ENCODE measurements around the gene PRSS38. TPM values are rescaled to one million over a fixed set of nuclear protein-coding genes. Genes with fewer than 3 reads are reported as not detected.

Gene PRSS38
- total and polyA plus RNA-seq, 10 of the 15 experiments (the other 5 are each of a cell fraction or from before 2014, with no cell fraction given) = not detected

DNA sequence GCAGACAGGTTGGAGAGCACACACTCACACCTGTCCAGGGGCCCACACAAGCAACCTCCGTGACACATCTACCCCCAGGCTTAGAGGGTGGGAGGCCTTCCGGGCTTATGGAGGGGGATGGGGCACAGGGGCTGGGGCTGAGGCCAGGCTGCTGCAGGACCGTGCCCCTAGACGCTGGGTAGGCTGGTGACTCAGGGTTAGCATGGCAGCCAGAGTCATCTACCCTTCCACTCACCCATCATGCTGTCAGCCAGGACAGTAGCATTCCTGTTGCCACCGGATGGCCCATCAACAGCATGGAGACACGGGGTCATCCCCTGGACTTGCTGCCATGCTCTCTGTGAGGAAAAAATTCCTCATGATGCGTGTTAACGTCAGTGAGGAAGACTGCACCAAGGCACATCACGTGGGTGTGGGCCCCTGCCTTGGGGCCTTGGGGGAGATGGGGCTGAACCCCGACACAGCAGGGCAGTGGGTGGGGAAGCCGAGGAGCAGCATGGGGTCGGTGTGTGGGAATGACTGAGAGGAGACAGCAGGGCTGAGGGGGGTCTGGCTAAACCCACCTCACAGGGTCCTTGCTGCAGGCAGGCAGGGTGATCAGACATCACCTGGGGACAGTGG lies 79.5 kb downstream of the PRSS38 start:
- no peak overlapping the region for H2AFZ ChIP-seq (ENCODE audit: control insufficient read depth, low read depth, low read length)
- SMC1A ChIA-PET (ENCODE audit: uncharacterized antibody, unreplicated experiment) = no interaction called here
- no peak overlapping the region for H3K4me2 ChIP-seq (ENCODE audit: control insufficient read depth, insufficient read depth)
- BruUV-seq (replicated peaks) = no TSS peak
- TF ChIP-seq GATAD2B (conservative IDR thresholded peaks at IDR 0.05; ENCODE audit: low read depth) = no peak
- TF ChIP-seq, protein P1, sequence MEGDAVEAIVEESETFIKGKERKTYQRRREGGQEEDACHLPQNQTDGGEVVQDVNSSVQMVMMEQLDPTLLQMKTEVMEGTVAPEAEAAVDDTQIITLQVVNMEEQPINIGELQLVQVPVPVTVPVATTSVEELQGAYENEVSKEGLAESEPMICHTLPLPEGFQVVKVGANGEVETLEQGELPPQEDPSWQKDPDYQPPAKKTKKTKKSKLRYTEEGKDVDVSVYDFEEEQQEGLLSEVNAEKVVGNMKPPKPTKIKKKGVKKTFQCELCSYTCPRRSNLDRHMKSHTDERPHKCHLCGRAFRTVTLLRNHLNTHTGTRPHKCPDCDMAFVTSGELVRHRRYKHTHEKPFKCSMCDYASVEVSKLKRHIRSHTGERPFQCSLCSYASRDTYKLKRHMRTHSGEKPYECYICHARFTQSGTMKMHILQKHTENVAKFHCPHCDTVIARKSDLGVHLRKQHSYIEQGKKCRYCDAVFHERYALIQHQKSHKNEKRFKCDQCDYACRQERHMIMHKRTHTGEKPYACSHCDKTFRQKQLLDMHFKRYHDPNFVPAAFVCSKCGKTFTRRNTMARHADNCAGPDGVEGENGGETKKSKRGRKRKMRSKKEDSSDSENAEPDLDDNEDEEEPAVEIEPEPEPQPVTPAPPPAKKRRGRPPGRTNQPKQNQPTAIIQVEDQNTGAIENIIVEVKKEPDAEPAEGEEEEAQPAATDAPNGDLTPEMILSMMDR (IDR thresholded peaks at IDR 0.05 in 2 of 3, conservative IDR thresholded peaks at IDR 0.05 in 1 of 3; ENCODE audit: control insufficient read depth in 2 of 3, extremely low read depth in 1 of 3, insufficient read depth in 1 of 3, low read depth in 3 of 3, low read length in 3 of 3) = no peak
- no peak overlapping the region for H3K27ac ChIP-seq (ENCODE audit: control insufficient read depth, insufficient read depth)
- ATAC-seq = no peak
- H3K27me3 ChIP-seq (replicated peaks in 1 of 2; ENCODE audit: control insufficient read depth in 2 of 2, insufficient read depth in 2 of 2, low read length in 1 of 2) = no peaks in the 10 kb centered on the region
- CTCF ChIA-PET = no interaction called here
- H3K4me1 ChIP-seq (ENCODE audit: control insufficient read depth, insufficient read depth, low read length) = no peaks in the 10 kb centered on the region
- intact Hi-C loops (cut with micrococcal nuclease; ENCODE audit: unreplicated experiment) = no loop called here
- no peaks in the 10 kb centered on the region for H3K36me3 ChIP-seq (ENCODE audit: control insufficient read depth in 2 of 2, insufficient read depth in 2 of 2, low read length in 1 of 2)
- in situ Hi-C loops (cut with MboI) = no loop called here
- H3K9ac ChIP-seq (ENCODE audit: control insufficient read depth, insufficient read depth, low read length) = no peak overlapping the region
- no peak for DNase-seq (ENCODE audit: low read depth, low spot score)
- 22% methylated on average over 12 of the region's 12 CpGs for WGBS (ENCODE audit: insufficient coverage, insufficient replicate concordance, low lambda C conversion rate, missing lambda C conversion rate)
- FAIRE-seq = no peak
- H3K4me3 ChIP-seq = no peak overlapping the region
- POLR2A ChIA-PET = no interaction called here
- no peaks in the 10 kb centered on the region for H3K9me3 ChIP-seq (replicated peaks; ENCODE audit: control insufficient read depth, insufficient read depth, low read length)
- no peaks in the 10 kb centered on the region for H3K79me2 ChIP-seq (ENCODE audit: control insufficient read depth, insufficient read depth, low read length)
- no peaks in the 10 kb centered on the region for H4K20me1 ChIP-seq (ENCODE audit: control insufficient read depth, insufficient read depth)
- RAD21 ChIA-PET (ENCODE audit: unreplicated experiment) = no interaction called here

Other genes starting within 250 kb of the PRSS38 start
- gene JMJD4, start 80.4 kb upstream of the PRSS38 start, total RNA-seq (2014; rRNA removed) = 34.8 and 37.1 TPM in 2 replicates
- 15.9 and 17.6 TPM in 2 replicates for gene JMJD4, start 80.4 kb upstream of the PRSS38 start, total RNA-seq (2014; rRNA removed; fragmentation: Illumina TruSeq; extraction: Trizol)
- gene JMJD4, start 80.4 kb upstream of the PRSS38 start, total RNA-seq (2021) = 24.2 and 30.0 TPM in 2 replicates
- gene JMJD4, start 80.4 kb upstream of the PRSS38 start, polyA plus RNA-seq (2011; rRNA removed) = 7.1 and 12.2 TPM in 2 replicates
- gene JMJD4, start 80.4 kb upstream of the PRSS38 start, polyA plus RNA-seq (2014; fragmentation: Illumina TruSeq; extraction: Trizol) = 5.3 and 10.4 TPM in 2 replicates
- 1 to 10 TPM in 1 of 2 experiments, under 1 TPM in 1; 0.89 to 3.5 TPM for gene JMJD4, start 80.4 kb upstream of the PRSS38 start, polyA plus RNA-seq (2014; fragmentation: Nextera tagmentation; extraction: Ambion mirVana)
- gene JMJD4, start 80.4 kb upstream of the PRSS38 start, polyA plus RNA-seq (2014; rRNA removed) = 19.3 and 24.5 TPM in 2 replicates
- gene JMJD4, start 80.4 kb upstream of the PRSS38 start, polyA plus RNA-seq (2016; fragmentation: Nextera tagmentation; extraction: Ambion mirVana) = 10 to 100 TPM; 33.0 to 38.3 TPM
- 35.6 and 36.9 TPM in 2 replicates for gene SNAP47, start 80.2 kb upstream of the PRSS38 start, total RNA-seq (2014; rRNA removed)
- gene SNAP47, start 80.2 kb upstream of the PRSS38 start, total RNA-seq (2014; rRNA removed; fragmentation: Illumina TruSeq; extraction: Trizol) = 22.3 and 23.3 TPM in 2 replicates
- 28.1 and 28.2 TPM in 2 replicates for gene SNAP47, start 80.2 kb upstream of the PRSS38 start, total RNA-seq (2021)
- 23.4 and 27.1 TPM in 2 replicates for gene SNAP47, start 80.2 kb upstream of the PRSS38 start, polyA plus RNA-seq (2011; rRNA removed)
- 20.6 and 21.4 TPM in 2 replicates for gene SNAP47, start 80.2 kb upstream of the PRSS38 start, polyA plus RNA-seq (2014; fragmentation: Illumina TruSeq; extraction: Trizol)
- gene SNAP47, start 80.2 kb upstream of the PRSS38 start, polyA plus RNA-seq (2014; fragmentation: Nextera tagmentation; extraction: Ambion mirVana) = 1 to 10 TPM; 1.3 to 3.5 TPM
- 23.2 and 24.4 TPM in 2 replicates for gene SNAP47, start 80.2 kb upstream of the PRSS38 start, polyA plus RNA-seq (2014; rRNA removed)
- gene SNAP47, start 80.2 kb upstream of the PRSS38 start, polyA plus RNA-seq (2016; fragmentation: Nextera tagmentation; extraction: Ambion mirVana) = 10 to 100 TPM; 37.6 to 39.6 TPM
- not detected in 2 replicates for gene WNT9A, start 132.3 kb downstream of the PRSS38 start, total RNA-seq (2014; rRNA removed)
- gene WNT9A, start 132.3 kb downstream of the PRSS38 start, total RNA-seq (2014; rRNA removed; fragmentation: Illumina TruSeq; extraction: Trizol) = not detected in 2 replicates
- not detected in 2 replicates for gene WNT9A, start 132.3 kb downstream of the PRSS38 start, total RNA-seq (2021)
- gene WNT9A, start 132.3 kb downstream of the PRSS38 start, polyA plus RNA-seq (2011; rRNA removed) = not detected in 2 replicates
- not detected in 2 replicates for gene WNT9A, start 132.3 kb downstream of the PRSS38 start, polyA plus RNA-seq (2014; fragmentation: Illumina TruSeq; extraction: Trizol)
- not detected for gene WNT9A, start 132.3 kb downstream of the PRSS38 start, polyA plus RNA-seq (2014; fragmentation: Nextera tagmentation; extraction: Ambion mirVana)
- gene WNT9A, start 132.3 kb downstream of the PRSS38 start, polyA plus RNA-seq (2014; rRNA removed) = not detected in 2 replicates
- gene WNT9A, start 132.3 kb downstream of the PRSS38 start, polyA plus RNA-seq (2016; fragmentation: Nextera tagmentation; extraction: Ambion mirVana) = not detected
- not detected in 2 replicates for gene WNT3A, start 191.3 kb downstream of the PRSS38 start, total RNA-seq (2014; rRNA removed)
- gene WNT3A, start 191.3 kb downstream of the PRSS38 start, total RNA-seq (2014; rRNA removed; fragmentation: Illumina TruSeq; extraction: Trizol) = not detected in 2 replicates
- gene WNT3A, start 191.3 kb downstream of the PRSS38 start, total RNA-seq (2021) = not detected in 2 replicates
- gene WNT3A, start 191.3 kb downstream of the PRSS38 start, polyA plus RNA-seq (2011; rRNA removed) = 0.10 and 0.16 TPM in 2 replicates
- not detected in 2 replicates for gene WNT3A, start 191.3 kb downstream of the PRSS38 start, polyA plus RNA-seq (2014; fragmentation: Illumina TruSeq; extraction: Trizol)
- gene WNT3A, start 191.3 kb downstream of the PRSS38 start, polyA plus RNA-seq (2014; fragmentation: Nextera tagmentation; extraction: Ambion mirVana) = not detected
- not detected in 2 replicates for gene WNT3A, start 191.3 kb downstream of the PRSS38 start, polyA plus RNA-seq (2014; rRNA removed)
- gene WNT3A, start 191.3 kb downstream of the PRSS38 start, polyA plus RNA-seq (2016; fragmentation: Nextera tagmentation; extraction: Ambion mirVana) = not detected

All from GM12878 (cell line).